ENCODE measurements around the gene TBKBP1.

Gene TBKBP1

GRCh38 chr17:47760409-47761140 is 66.6 kb downstream of the TBKBP1 start:
- no peak for FAIRE-seq
- DNase-seq (ENCODE audit: low spot score) = no peak

Data from urothelium cell line (cell line).